ES-I3 (cell line): ENCODE results near the gene BDKRB2.

Experiments
- H3K36me3 ChIP-seq: 2 replicates; pipeline ENCODE4 v1.6.1; 2013; ENCODE audit warnings: mild to moderate bottlenecking, low read length, control low read depth, moderate library complexity; ENCODE audit not compliant: insufficient read depth
- H3K4me1 ChIP-seq: 2 replicates; pipeline ENCODE4 v1.6.1; 2013; ENCODE audit warnings: mild to moderate bottlenecking, control low read depth, low read length; ENCODE audit not compliant: insufficient read depth
- H3K9ac ChIP-seq: 2 replicates; pipeline ENCODE4 v1.6.1; 2013; ENCODE audit warnings: low read depth, mild to moderate bottlenecking, low read length, moderate library complexity
- H3K9me3 ChIP-seq: 2 replicates; pipeline ENCODE4 v1.6.1; 2013; ENCODE audit warnings: mild to moderate bottlenecking, low read length, moderate library complexity; ENCODE audit not compliant: control insufficient read depth, insufficient read depth

BDKRB2 gene

GRCh38 chr14:96187216-96188031 is 17.2 kb upstream of the BDKRB2 start:
- Histone ChIP-seq H3K36me3 (no peaks in the 10 kb centered on the region), H3K9ac (no peak overlapping the region), H3K9me3 (no peaks in the 10 kb centered on the region), H3K4me1 (peaks cover 15% of the 10 kb centered on the region)

DNA sequence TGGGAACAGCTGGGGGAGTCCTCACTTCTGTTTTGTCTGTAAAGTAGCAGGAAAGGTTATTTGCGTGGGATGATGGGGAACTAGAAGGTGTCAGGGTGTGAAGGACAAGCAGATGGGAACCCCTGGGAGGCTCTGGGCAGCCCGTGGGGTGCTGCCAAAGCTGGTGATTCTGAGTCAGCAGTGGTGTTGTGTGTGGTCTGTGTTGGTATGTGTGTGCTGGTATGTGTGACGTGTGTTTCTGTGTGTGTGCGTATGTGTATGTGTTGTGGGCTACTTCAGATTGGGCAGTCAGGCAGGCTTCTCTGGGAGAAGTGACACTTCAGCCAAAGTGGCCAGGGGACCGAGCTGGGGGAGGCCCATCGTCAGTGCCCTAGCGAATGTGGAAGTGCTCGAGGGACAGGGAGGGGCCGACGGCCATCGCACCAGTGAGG is 15.3 kb upstream of the BDKRB2 start:
- no peaks in the 10 kb centered on the region for H3K9me3 ChIP-seq
- peaks cover 21% of the 10 kb centered on the region for H3K4me1 ChIP-seq
- H3K9ac ChIP-seq: no peak overlapping the region
- H3K36me3 ChIP-seq: no peaks in the 10 kb centered on the region

GRCh38 chr14:96191353-96191752 is 13.3 kb upstream of the BDKRB2 start:
- H3K4me1 ChIP-seq: peaks cover 21% of the 10 kb centered on the region
- H3K9me3 ChIP-seq: no peaks in the 10 kb centered on the region
- H3K36me3 ChIP-seq: no peaks in the 10 kb centered on the region
- H3K9ac ChIP-seq: no peak overlapping the region

GRCh38 chr14:96191841-96192462 is 12.7 kb upstream of the BDKRB2 start:
- Histone ChIP-seq H3K36me3 (no peaks in the 10 kb centered on the region), H3K9ac (no peak overlapping the region), H3K4me1 (peaks cover 21% of the 10 kb centered on the region), H3K9me3 (no peaks in the 10 kb centered on the region)

DNA sequence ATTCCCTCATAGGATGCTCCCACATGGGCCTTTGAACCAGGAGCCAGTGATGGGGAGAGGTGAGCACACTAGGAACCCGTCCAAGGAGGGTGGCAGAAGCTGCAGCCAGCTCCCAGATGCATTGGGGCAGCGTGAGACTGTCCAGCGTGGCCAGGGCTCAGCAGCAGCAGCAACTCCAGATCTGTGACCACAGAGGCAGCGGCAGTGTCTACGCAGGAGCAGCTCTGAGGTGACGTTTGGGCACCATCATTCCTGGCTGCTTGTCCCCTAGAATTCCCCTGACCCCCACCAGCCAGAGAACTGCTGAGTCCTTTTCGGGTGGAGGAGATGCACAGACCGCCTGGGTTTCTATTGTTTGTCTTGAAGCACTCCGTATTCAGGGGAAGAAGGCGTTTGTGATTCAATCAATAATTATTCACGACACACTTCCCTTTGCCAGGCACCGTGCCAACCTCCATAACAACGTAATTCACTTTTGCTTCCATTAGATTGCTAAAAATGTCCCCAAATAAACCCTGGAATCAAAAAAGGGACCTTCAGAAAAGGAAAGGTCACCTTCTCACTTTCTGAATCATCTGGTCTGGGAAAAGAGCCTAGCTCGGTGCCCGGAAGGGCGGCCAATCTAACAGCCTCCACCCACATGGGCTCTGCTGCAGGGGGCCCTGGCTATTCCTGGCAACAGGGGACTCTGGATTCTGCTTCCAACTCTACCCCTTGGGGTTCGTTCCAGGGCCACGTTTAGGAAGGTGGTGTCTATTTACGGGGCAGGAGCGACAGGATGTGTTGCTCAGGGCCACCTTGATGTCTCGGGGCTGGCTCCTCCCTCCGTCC is 11.4 kb upstream of the BDKRB2 start:
- Histone ChIP-seq H3K4me1 (peaks cover 21% of the 10 kb centered on the region), H3K9me3 (no peaks in the 10 kb centered on the region)

DNA sequence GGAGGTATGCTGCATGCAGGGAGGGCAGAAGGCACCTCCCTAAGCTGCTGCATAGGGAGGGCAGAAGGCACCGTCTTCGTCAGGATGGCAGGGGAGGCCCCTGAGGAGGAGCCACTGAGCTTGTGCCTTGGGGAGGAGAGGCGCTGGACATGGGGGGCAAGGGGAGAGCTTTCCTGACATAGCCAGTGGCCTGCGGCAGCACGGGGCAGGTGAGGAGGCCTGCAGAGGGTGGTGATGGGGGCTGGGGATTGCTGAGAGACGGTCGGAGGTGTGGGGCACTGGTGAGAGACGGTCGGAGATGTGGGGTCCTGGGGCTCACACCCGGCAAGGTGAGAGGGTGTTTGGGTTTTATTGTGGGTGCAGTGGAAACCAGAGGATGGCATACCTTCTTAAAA is 10.4 kb upstream of the BDKRB2 start:
- no peaks in the 10 kb centered on the region for H3K9me3 ChIP-seq
- no peak overlapping the region for H3K9ac ChIP-seq
- peaks cover 21% of the 10 kb centered on the region for H3K4me1 ChIP-seq
- H3K36me3 ChIP-seq: no peaks in the 10 kb centered on the region

More for the DNA sequence above, 11.4 kb upstream of the BDKRB2 start:
- H3K9ac ChIP-seq: no peak overlapping the region
- H3K36me3 ChIP-seq: no peaks in the 10 kb centered on the region

GRCh38 chr14:96194657-96195431 is 9.8 kb upstream of the BDKRB2 start:
- Histone ChIP-seq H3K4me1 (peaks cover 21% of the 10 kb centered on the region), H3K9ac (no peak overlapping the region)

GRCh38 chr14:96195441-96196081 is 9.1 kb upstream of the BDKRB2 start:
- Histone ChIP-seq H3K9me3 (no peaks in the 10 kb centered on the region), H3K4me1 (peaks cover 17% of the 10 kb centered on the region), H3K9ac (no peak overlapping the region), H3K36me3 (no peaks in the 10 kb centered on the region)

More at GRCh38 chr14:96194657-96195431, 9.8 kb upstream of the BDKRB2 start:
- Histone ChIP-seq H3K36me3 (no peaks in the 10 kb centered on the region), H3K9me3 (no peaks in the 10 kb centered on the region)

GRCh38 chr14:96197163-96197852 is 7.3 kb upstream of the BDKRB2 start:
- no peaks in the 10 kb centered on the region for H3K36me3 ChIP-seq
- H3K9me3 ChIP-seq: no peaks in the 10 kb centered on the region
- peaks cover 7% of the 10 kb centered on the region for H3K4me1 ChIP-seq
- H3K9ac ChIP-seq: no peak overlapping the region

DNA sequence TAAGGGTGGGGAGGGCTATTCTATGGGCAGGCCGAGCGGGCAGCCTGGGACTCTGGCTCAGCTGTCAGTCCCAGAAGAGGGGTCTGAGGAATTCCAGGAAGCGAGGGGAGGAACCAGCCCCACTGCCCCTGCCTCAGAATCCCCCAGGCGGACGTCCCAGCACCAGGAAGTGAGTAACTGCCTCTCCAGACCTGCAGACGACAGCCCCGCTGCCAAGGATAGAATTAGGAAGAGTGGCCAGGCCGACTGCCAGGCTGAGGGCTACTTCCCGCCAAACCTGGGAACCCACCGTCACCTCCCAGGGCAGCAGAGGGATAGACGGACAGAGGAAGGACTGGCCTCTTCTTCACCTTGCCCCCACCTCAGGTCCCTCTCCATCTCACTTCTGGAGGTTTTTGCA is 6.7 kb upstream of the BDKRB2 start:
- Histone ChIP-seq H3K9ac (no peak overlapping the region), H3K9me3 (no peaks in the 10 kb centered on the region), H3K36me3 (no peaks in the 10 kb centered on the region), H3K4me1 (peaks cover under 1% of the 10 kb centered on the region; the same call in 1 of the 2 replicates)

DNA sequence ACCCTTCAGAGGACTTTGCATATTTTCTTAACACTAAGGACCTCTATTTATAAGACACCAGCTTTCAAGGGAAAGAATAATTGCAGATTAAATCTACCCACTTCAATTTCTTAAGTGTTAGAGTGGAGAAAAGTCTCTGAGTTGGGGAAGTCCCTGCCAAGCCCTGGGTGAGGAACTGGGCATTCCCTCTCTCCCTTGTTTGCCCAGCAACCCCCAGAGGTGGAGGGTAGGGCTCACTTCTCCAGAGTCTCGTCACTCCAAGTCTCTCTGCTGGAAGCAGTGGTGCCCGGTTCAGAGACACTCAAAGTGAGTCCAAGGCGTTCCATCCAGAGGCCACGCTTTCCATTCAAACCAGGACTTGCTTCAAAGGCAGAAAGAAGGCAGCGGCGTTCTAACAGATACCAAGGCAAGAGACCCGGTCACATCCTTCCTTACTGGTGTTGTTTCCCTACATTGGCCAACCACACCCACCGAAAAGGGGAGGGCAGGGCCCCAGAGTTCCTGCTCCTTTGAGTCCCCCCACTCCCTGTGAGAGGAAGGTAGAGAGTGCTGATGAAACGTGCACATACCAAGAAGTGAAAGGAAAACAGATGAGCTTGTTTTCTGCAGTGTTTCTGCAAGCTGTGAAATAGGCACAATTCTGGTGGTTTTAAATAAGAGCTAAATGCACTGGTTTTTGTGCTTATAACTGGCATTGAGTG is 6.1 kb upstream of the BDKRB2 start:
- no peaks in the 10 kb centered on the region for H3K36me3 ChIP-seq
- no peaks in the 10 kb centered on the region for H3K4me1 ChIP-seq
- no peaks in the 10 kb centered on the region for H3K9me3 ChIP-seq
- no peak overlapping the region for H3K9ac ChIP-seq

- Histone ChIP-seq H3K9ac (no peak overlapping the region), H3K4me1 (peaks cover 6% of the 10 kb centered on the region; the same call in 1 of the 2 replicates), H3K36me3 (no peaks in the 10 kb centered on the region), H3K9me3 (no peaks in the 10 kb centered on the region)
Measured at GRCh38 chr14:96201157-96201556, 3.5 kb upstream of the BDKRB2 start.

DNA sequence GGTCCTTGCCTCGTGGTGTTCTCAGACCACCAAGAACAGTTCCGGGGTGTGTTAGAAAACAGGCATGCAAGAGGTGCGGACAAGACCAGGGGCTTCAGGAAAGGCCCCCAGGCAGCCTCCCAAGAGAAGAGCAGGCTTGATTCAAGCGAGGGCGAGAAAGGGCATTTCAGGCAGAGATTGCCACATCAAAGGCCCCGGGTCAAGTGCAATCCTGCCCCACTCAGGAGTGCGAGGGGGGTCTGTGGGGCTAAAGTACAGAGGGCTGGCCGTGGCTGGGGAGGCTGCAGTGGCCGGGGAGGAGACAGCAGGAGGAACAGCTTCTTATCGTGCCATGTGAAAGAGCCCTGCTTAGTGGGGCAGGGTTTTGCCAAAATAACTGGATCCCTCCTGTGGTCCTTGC is 2.7 kb upstream of the BDKRB2 start:
- H3K4me1 ChIP-seq: peaks cover 6% of the 10 kb centered on the region; the same call in 1 of the 2 replicates
- H3K9ac ChIP-seq: no peak overlapping the region
- H3K9me3 ChIP-seq: no peaks in the 10 kb centered on the region
- H3K36me3 ChIP-seq: no peaks in the 10 kb centered on the region
